ENCODE results near the gene KIAA0232. TPM values are rescaled to one million over a fixed set of nuclear protein-coding genes. Genes with fewer than 3 reads are reported as not detected.
"Not testable (repeated sequence)": the region's sequence is repeated elsewhere in the genome, so short reads cannot be mapped to it uniquely, and the experiment has no call there.

KIAA0232 gene
- total RNA-seq, 4 donors from 2014 or later, result 27.6 to 34.1 (median 32.7) TPM

GRCh38 chr4:6887591-6888371 lies 105.3 kb downstream of the KIAA0232 start:
- Histone ChIP-seq H3K27ac (no peak overlapping the region), H3K4me3 (no peak overlapping the region), H3K27me3 (no peaks in the 10 kb centered on the region), H3K36me3 (peaks cover 4% of the 10 kb centered on the region), H3K9me3 (no peaks in the 10 kb centered on the region), H3K4me1 (peaks cover 27% of the 10 kb centered on the region)
- TF ChIP-seq POLR2A (IDR thresholded peaks at IDR 0.05) (no peak), POLR2AphosphoS5 (IDR thresholded peaks at IDR 0.05) (no peak), EP300 (IDR thresholded peaks at IDR 0.05) (no peak), CTCF (IDR thresholded peaks at IDR 0.05) (no peak)
- no peak for DNase-seq (ENCODE audit: low spot score in 2 of 2)
- 67% methylated on average over 20 of the region's 21 CpGs for WGBS

- H3K27me3 ChIP-seq, result no peaks in the 10 kb centered on the region
- H3K9me3 ChIP-seq, result no peaks in the 10 kb centered on the region
- WGBS, result 89% methylated on average over 5 of the region's 15 CpGs
- H3K4me1 ChIP-seq, result peaks cover 29% of the 10 kb centered on the region
- H3K36me3 ChIP-seq, result no peaks in the 10 kb centered on the region
- no peak overlapping the region for H3K4me3 ChIP-seq
- no peak for DNase-seq (ENCODE audit: low spot score in 2 of 2)
- H3K27ac ChIP-seq, result no peak overlapping the region
- TF ChIP-seq EP300 (IDR thresholded peaks at IDR 0.05) (no peak), CTCF (IDR thresholded peaks at IDR 0.05) (no peak), POLR2AphosphoS5 (IDR thresholded peaks at IDR 0.05) (no peak), POLR2A (IDR thresholded peaks at IDR 0.05) (no peak)
Observed at GRCh38 chr4:6888506-6889071, 106.1 kb downstream of the KIAA0232 start.

- H3K9me3 ChIP-seq, result no peaks in the 10 kb centered on the region
- peaks cover 29% of the 10 kb centered on the region for H3K4me1 ChIP-seq
- H3K27me3 ChIP-seq, result no peaks in the 10 kb centered on the region
- H3K27ac ChIP-seq, result no peak overlapping the region
- WGBS, result 92% methylated on average over 26 of the region's 37 CpGs
- TF ChIP-seq CTCF (IDR thresholded peaks at IDR 0.05), result no peak
- no peak for TF ChIP-seq POLR2A (IDR thresholded peaks at IDR 0.05)
- no peak for TF ChIP-seq EP300 (IDR thresholded peaks at IDR 0.05)
- H3K4me3 ChIP-seq, result no peak overlapping the region
- H3K36me3 ChIP-seq, result no peaks in the 10 kb centered on the region
- no peak for DNase-seq (ENCODE audit: low spot score in 2 of 2)
Observed at GRCh38 chr4:6889101-6889735, 106.7 kb downstream of the KIAA0232 start.

- Histone ChIP-seq H3K27ac (no peak overlapping the region), H3K4me1 (peaks cover 29% of the 10 kb centered on the region), H3K27me3 (no peaks in the 10 kb centered on the region), H3K36me3 (no peaks in the 10 kb centered on the region), H3K4me3 (no peak overlapping the region), H3K9me3 (no peaks in the 10 kb centered on the region)
- TF ChIP-seq EP300 (IDR thresholded peaks at IDR 0.05) (no peak), POLR2A (IDR thresholded peaks at IDR 0.05) (no peak)
- 85% methylated on average over 6 of the region's 15 CpGs for WGBS
- no peak for DNase-seq (ENCODE audit: low spot score in 2 of 2)
Observed at GRCh38 chr4:6889736-6890324, 107.3 kb downstream of the KIAA0232 start.

GRCh38 chr4:6890358-6890757 lies 107.8 kb downstream of the KIAA0232 start:
- Histone ChIP-seq H3K9me3 (no peaks in the 10 kb centered on the region), H3K4me3 (no peak overlapping the region), H3K27me3 (no peaks in the 10 kb centered on the region), H3K4me1 (peaks cover 29% of the 10 kb centered on the region), H3K27ac (no peak overlapping the region), H3K36me3 (no peaks in the 10 kb centered on the region)
- 87% methylated on average over 3 of the region's 3 CpGs for WGBS
- TF ChIP-seq EP300 (IDR thresholded peaks at IDR 0.05), result no peak
- TF ChIP-seq POLR2A (IDR thresholded peaks at IDR 0.05), result no peak
- no peak for TF ChIP-seq CTCF (IDR thresholded peaks at IDR 0.05)
- no peak for TF ChIP-seq POLR2AphosphoS5 (IDR thresholded peaks at IDR 0.05)
- no peak for DNase-seq (ENCODE audit: low spot score in 2 of 2)

GRCh38 chr4:6890971-6891370 lies 108.4 kb downstream of the KIAA0232 start:
- Histone ChIP-seq H3K27ac (peak overlapping the region; percentile 61), H3K4me1 (peaks cover 23% of the 10 kb centered on the region)
- not testable (repeated sequence) for H3K36me3 ChIP-seq; H3K27me3 ChIP-seq; H3K4me3 ChIP-seq; H3K9me3 ChIP-seq; DNase-seq (ENCODE audit: low spot score in 2 of 2)
- 95% methylated on average over 9 of the region's 9 CpGs for WGBS

All from suprapubic skin (tissue), 4 donors.